SHP77 treated with DMSO at 0.1 percent for 48 hours (cell line): ENCODE measurements around the gene ATG4B.
"Not testable (repeated sequence)": the region's sequence is repeated elsewhere in the genome, so short reads cannot be mapped to it uniquely, and the experiment has no call there.

ENCODE experiments used
- DNase-seq: peaks from one replicate; lab custom pipeline; 2025; lab: John Stamatoyannopoulos, UW

The ATG4B gene

DNA sequence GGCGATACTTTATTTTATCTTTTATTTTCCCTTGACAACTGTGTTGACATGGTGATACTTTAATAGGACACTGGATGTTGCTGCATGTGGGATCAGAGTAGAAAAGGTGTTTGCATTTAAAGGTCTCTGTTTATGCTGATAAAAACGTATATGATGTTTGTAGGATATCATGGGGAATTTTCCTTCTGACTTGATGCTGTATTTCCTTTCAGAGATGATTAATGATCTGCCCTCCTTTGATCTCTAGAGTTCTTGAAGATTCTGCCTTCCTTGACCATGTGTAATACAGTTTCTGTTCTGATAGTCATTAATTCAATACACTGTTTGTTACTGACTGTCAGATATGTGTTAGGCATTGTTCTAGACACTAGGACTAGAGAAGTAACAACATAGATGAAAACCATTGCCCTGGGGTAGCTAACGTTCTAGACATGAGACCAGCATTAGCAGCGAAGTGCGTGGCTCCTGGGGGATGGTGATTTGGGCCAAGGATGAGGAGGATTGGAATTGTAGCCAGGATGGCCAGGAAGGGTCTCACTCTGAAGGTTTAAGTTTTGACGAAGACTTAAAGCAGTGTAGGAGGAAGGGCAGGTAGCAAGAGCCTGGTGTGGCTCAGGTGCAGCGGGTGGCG is 2.8 kb downstream of the ATG4B start:
- DNase-seq = no peak

DNA sequence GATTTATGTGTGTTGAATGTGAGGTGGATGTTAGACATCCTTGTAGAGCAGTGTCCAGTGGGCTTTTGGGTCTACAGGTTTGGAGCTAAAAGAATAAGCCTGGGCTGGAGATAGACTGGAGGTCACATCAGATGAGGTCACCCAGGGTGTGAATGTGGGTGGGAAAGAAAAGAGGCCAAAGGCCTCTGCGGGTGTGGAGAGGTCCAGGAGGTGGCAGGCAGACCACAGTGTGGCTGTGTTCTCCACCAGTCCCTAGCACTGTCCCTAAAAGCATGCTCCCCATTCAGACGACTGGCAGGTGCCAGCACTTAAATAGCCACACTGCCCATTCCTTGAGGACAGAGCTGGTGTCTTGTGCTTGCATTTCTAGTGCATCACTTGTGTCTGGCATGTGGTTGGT is 4.1 kb downstream of the ATG4B start:
- DNase-seq = no peak

DNA sequence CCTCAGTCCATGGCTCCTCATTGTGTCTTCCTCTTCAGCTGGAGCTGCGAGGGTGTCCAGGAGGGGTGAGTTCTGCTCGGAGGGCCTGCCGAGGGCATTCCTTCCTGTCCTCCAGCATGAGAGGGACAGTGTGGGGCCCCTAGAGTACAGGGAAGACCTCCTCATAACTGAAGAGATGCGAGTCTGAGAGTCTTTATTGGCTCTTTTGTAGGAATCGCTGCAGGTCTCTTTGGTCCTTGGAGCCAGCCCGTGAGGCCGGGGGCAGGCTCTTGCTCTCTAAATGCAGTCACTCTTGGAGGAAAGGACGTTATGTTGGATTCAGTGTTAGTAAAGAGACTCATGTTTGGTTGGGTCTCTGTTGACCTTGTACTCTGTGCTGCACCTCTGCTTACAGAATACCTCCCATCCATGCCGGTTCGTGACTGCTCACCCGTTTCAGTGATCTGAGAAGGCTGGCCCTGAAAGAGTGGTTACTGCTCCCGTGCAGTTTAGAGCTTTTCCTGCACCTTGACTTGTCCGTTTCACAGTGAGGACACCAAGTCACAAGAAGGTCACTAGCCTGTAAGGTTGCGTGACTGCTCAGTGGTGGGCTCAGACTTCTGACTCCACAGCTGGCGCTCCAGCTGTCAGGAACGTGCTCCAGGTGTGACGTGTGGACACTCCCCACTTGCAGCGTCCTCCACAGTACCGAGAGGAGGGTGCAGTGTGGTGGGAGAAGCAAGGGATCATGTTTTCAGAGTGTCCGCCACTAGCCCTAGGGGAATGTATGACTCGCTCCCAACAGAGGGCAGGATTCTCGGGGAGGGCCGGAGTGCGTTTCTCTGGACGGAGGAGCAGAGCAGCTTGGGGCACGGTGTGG is 7.8 kb downstream of the ATG4B start:
- DNase-seq = no peak

DNA sequence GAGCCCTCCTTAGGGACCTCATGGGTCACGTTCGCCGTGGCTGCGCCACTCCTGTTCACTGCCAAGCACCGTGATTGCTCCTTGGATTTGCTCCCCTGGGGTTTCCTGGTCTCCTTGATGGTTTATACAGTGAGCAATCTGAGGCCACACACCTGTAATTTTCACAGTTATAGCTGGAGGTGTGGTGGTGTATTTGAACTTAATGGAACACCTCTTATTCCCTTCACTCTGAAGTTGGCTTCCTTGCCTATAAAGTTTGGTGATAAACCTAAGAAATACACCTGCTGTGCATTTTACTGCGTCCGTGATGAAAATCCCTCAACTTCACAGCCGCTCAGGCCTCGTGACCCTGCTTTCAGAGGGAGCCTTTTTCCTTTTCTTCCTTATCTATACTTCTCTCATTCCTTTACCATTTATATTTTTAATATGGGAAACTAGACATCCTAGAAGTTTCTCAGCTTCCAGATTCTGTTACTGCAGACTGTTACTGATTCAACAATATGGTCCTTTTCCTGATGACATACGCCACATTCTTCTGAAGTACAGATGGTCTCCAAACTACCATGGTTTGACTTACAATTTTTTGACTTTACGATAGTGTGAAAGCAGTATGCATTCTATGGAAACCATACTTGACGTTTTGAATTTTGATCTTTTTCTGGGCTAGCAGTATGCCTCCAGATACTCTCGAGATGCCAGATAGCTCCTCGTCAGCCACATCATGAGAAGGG is 8.6 kb downstream of the ATG4B start:
- no peak for DNase-seq

DNA sequence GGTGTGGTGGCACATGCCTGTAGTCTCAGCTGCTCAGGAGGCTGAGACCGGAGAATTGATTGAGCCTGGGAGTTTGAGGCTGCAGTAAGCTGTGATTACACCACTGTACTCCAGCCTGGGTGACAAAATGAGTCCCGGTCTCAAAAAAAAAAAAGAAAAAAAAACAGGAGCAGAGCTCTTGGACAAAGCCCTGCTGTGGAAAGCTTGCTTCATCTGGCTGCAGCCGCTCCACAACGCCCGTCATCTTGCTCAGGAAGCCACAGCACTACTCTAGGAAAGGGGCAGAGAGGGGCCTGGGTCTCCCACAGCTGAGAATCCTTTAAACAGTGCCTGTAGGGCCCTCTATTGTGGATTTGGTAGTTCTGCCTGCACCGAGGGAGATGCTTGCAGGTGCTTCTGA is 11.0 kb downstream of the ATG4B start:
- DNase-seq = no peak

DNA sequence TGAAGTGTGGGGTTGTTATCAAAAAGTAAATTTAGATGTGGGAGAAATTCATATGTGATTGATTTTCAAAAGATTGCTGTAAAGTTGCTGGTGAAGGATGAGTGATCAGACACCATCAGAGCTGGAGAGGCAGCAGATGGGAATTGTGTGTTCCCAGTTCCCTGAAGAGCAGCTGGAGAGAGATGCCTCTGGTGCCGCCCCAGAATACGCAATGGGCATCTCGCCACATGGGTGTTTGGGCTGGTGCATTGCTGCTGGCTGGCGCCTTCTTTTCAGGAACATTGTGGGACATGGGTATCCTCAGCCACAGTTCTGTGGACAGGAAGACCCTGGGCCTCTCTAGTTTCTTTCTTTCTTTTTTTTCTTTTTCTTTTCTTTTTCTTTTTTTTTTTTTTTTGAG is 11.9 kb downstream of the ATG4B start:
- DNase-seq = no peak

DNA sequence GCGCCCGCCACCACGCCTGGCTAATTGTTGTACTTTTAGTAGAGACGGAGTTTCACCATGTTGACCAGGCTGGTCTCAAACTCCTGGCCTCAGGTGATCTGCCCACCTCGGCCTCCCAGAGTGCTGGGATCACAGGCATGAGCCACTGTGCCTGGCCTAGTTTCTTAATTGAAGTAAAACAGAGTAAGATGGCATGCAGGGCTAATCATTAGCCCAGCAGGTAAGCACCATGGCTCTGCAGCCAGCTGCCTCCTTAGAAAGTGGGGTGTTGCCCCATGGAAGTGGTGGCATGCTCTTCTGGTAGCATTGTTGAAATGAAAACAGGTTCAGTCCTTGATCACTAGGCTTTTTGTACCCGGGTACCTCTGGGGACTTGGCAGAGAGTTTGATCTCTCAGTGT is 12.4 kb downstream of the ATG4B start:
- no peak for DNase-seq

DNA sequence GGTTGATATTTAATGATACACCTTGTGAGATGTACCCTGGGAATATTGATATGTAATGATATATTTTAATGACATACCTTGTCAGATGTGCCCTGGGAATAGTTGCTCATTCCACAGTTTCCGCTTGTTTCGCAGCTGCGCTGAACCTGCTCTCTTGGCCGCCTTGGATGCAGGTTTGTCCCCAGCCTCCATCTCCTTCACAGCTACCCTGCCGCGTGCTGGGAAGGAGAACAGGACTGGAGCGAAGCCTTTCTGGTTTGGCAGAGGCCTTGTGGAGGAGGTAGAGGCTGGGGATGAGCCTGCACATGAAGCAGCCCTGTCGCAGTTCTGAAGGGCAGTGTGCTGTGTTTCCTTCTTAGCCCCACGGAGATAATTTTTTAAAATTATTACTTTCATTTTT is 14.6 kb downstream of the ATG4B start:
- DNase-seq = no peak

DNA sequence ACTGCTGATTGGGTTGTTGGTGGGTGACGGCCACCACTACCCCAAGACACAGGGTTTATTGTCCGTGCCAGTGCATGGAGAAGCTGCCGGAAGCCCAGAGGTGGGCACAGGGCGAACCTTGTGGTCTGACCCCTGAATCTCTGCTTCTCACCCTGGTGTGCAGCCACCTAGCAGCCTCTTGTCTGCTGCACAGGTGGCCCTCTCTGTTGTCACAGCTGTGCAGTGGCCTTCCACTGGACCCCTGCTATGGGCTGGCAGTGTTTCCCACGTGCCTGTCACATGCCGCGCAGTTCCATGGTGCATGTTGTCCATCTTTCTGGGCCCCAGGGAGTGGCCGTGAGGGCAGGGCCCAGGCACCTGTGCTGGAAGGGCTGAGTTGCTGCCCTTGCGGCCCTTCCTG is 15.2 kb downstream of the ATG4B start:
- no peak for DNase-seq

DNA sequence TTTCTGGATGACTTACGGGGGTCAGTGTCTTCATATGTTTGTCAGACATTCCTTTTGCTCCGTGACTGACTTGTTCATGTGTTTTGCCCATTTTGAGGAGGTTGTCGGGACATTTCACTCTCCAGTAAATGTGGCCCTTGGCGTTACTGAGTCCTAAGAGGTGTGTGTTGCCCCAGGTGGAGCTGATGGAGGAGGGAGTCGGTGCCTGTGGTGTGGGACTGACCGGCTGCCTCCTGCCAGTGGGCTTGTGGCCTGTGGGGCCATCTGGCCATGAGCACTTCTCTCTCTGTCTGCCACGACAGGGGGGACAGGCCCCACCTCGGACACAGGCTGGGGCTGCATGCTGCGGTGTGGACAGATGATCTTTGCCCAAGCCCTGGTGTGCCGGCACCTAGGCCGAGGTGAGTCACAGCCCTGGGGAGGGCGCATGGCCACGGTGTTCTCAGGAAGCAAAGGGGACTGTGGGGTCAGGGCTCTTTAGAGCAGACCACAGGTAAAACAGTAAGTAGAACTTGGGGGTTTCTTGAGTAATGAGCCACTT is 15.8 kb downstream of the ATG4B start:
- DNase-seq = no peak

DNA sequence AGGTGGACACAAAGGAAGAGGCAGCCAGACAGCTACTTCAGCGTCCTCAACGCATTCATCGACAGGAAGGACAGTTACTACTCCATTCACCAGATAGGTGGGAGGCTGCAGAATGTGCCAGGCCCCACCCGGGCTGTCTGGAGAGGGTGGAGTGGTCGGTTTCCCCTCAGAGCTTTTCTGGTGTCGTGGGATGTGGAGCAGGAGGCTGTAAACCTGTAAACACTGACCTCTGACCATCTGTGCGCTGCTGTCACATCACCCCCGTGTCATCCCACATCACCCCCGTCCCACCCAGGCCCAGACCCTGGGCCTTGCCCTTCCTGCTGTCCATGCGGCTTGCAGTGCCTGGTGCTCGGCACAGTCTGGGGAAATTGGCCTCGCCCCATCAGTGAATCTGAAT is 17.1 kb downstream of the ATG4B start:
- no peak for DNase-seq

DNA sequence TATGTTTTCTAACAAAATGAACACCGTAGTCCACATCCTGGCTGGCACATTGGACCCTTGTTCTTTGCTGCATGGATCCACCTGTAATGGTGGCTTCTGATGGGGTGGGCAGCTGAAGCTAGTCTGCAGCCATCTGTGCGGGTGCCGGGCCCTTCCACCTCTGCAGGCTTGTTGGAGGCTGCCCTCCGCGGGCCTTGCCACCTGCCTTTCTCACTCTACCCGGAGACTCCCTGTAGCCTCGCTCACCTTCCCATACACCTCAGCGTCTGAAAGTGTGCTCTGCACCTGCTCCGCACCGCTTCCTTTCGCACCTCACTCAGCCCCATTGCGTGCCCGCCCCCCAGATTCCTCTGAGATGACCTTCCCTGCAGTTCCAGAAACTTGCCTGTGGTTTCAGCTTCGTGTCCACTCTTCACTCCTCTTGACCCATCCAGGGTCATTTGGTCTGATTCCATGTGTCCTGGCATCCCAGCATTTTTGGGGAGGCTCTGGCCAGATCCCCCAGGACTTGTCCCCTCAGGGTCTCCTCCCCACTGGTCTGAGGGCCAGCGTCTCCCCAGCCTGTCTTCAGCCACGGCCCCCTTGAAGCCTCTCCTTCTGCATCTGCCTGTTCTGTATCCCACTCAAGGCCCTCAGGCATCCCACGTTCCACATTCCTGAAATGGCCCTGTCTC is 18.2 kb downstream of the ATG4B start:
- DNase-seq = no peak

DNA sequence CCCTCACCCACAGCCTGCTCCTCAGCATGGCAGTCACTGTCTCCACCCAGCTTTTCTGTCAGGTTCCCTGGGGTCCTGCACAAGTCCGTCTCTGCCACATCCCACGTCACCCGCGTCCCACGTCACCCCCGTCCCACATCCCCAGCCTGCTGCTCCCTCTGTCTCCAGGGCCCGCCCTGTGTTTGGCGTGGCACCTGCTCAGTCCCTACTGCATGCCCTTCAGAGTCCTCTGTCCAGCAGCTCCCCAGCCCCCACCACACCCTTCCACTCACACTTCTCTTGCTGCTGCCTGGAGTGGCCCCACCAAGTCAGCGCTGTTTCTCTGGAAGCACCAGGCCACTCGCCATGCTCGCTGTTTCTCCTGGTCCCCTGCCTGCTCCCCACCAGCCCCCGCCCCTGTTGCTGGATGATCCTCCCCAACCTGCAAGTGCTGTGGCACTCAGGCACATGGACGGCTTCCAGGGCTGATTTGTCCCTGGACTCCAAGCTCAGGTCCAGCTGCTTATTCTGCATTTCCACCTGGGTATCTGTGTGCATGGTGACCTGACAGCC is 18.8 kb downstream of the ATG4B start:
- DNase-seq = no peak

DNA sequence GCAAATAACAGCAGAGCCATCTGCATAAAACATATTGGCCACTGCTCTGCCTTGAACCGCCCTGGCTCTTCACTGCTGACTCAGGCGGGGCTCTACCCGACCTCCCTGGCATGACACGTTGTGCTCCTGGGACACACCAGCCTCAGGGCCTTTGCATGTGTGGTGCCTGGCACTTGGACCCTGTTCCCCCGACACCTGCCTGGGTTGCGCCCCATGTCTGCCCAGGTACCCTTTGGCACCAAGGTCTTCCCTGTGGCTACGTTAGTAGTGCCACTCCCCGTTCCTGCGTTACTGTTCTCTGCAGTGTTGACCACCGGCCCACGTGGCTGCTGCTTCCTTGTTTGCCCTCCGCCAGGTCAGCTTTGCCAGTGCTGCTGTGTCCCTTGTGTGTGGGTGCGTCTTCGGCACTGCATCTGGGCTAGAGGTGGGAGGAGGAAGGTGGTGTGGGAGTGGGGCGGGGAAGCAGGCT is 20.3 kb downstream of the ATG4B start:
- DNase-seq = no peak

DNA sequence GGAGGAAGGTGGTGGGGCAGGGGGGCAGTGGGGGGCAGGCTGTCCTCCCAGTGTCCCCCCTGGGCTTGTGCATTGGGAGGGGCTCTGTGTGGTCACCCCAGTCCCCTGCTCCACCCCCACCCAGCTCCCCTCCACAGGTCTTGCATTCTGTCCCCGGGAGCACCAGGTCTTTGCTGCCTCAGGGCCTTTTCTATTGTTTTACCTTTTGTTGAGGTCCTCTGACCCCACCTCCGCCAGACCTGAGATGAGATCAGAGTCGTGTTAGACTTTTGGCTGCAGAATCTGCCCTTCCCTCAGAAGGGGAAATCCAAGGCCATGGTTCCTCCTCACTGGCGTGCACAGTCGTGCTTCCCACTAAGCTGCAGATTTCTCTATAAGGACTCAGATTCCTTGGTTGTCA is 20.8 kb downstream of the ATG4B start:
- DNase-seq = no peak

DNA sequence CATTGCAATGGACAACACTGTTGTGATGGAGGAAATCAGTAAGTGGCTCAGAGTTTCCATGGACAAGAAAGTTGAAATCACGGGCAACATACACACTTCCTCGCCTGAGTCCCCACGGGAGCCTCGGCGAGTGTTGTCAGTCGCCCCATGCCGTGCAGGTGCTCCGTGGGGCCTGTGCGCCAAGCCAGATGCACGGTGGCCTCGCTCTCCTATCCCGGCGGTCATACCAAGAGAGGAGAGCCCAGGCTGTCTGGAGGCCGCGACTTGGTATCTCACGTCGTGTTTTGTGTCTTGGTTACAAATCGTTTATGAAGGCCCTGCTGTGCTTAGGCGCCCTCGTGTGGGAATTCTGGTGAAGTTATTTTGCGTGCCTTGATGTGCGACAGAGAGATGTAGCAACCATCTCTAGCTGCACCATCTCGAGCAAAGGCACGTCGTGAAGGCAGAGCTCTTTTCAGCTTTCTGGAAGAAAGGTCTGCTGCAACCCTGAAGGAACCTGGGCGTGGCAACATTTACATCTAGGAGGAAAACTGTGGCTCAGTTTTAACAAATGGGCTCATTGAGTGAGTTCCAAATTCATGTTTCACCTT is 21.8 kb downstream of the ATG4B start:
- no peak for DNase-seq

DNA sequence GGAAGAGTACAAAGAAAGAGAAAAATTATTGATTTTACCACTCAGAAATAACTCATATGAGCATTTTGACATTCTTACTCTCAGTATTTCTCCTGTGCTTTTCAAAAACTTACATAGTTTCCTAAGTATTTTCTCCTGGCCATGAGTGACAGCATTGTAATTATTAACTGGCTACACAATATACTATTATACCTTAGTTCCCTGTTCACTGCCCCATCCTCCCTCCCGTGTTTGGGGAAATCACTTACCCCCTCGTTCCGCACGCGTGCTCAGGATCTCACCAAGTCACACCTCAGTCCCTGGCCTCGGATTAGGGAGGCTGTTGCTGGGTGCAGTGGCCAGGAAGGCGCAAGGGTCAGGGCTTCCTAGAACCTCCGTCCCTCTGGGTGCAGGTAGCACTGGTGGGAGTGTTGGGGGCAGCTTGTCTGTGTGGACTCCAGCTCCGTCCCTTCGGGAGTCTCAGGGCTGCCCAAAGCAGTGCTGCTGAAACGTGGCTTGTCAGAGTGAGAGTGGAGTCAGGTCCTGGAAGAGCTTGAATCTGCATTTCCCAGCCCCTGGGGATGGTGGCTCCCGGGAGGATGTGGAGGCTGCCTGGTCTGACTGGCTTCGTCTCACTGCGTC is 23.2 kb downstream of the ATG4B start:
- DNase-seq = no peak

DNA sequence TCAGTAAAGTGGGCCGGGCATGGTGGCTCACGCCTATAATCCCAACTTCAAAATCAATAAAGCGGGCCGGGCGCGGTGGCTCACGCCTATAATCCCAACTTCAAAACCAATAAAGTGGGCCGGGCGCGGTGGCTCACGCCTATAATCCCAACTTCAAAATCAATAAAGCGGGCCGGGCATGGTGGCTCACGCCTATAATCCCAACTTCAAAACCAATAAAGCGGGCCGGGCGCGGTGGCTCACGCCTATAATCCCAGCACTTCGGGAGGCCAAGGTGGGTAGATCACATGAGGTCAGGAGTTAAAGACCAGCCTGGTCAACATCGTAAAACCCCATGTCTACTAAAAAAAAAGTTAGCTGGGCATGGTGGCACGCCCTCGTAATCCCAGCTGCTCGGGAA is 25.2 kb downstream of the ATG4B start:
- DNase-seq = not testable (repeated sequence)

DNA sequence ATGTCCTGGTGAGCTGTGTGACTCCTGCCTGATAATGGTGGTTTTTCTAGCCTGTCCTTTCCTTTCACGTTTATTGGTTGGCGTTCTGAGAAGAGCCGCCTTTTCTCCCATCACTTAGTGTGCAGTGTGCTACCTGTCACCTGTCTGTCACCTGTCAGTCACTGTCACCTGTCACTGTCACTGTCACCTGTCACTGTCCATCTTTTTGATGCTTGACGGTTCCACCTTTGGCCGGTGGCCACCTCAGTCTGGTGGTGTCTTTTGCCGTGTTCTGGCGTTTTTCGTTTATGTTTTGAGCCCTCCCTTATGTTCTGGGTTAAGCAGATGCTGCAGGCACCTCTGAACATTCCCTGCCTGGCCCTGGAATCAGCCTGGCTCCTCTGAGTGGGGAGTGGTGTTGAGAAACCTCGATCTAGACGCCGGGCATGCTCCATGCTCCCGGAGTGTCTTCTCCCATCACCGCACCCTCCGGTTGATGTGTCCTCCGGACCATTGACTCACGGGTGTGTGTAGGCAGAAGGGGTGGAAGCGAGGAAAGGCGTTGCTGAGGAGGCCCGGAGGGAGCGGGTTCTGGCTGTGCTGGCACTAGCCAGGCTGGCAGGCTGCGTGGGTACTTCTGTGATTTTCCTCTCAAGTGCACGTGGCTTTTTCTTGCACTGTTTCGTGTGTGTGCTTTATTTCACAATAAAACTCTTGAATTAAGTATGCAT is 28.4 kb downstream of the ATG4B start:
- no peak for DNase-seq
